Uterus (tissue), 2 donors: ENCODE data around the gene RASL11B.

Source experiments
- CTCF ChIP-seq, 4 experiments: fragments of 200-600 bp in 2 of 4; fragments of 450-650 bp in 2 of 4; sonication (generic) in 2 of 4; IDR thresholded peaks; one replicate each; pipeline ENCODE4 v1.5.1; 2016 to 2019; ENCODE audit warnings: antibody characterized with exemption in 4 of 4, mild to moderate bottlenecking in 2 of 4, moderate library complexity in 1 of 4
- POLR2A ChIP-seq, 2 donors: fragments of 450-650 bp; IDR thresholded peaks; one replicate each; pipeline ENCODE4 v1.6.1; 2016; ENCODE audit warnings: antibody characterized with exemption in 2 of 2, mild to moderate bottlenecking in 1 of 2, moderate library complexity in 1 of 2

DNA sequence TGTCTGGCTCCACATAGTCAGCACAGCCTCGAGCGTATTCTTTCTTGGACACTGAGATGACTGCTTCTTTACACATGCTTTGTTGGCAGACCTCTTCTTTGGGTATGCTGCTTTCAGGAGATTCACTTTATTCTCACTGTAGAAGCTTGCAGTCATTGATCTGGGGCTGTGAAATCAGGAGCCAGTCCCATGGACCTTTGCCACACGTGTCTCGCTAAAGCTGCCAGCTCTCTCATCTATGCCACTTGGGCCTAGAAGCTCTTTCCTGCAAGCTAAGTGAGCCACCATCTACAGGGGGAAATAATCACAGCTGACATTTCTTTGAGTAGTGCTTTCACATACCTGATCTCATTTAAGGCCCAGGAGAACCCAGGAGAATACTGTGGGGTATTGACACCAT is 5.0 kb downstream of the RASL11B start:
- TF ChIP-seq CTCF (IDR thresholded peaks at IDR 0.05) (no peak), POLR2A (IDR thresholded peaks at IDR 0.05) (no peak)
